ENCODE data around the gene FAM98B. TPM values are rescaled to one million over a fixed set of nuclear protein-coding genes. Genes with fewer than 3 reads are reported as not detected.

Gene FAM98B
- total RNA-seq, 2 experiments from 2014 or later: 20.1 to 20.4 TPM

DNA sequence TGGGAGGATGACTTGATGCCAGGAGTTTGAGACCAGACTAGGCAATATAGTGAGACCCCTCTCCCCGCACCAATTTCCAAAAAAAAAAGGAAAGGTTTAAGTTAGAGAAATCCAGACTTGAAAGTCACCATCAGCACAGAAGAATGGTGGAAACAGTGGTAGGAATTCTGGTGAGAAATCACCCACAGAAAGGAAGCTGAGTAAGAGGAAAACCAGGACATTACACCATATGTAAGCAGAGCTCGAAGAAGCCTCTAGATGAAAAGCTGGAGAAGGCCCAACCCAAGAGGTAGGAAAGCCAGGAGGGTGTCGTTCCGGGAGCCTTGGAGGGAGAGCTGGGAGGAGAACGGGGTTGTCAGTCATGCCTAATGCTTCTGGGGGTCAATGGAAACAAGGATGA, 70.2 kb downstream of the FAM98B start:
- intact Hi-C loops (cut with DNase I, micrococcal nuclease): no loop called here
- Histone ChIP-seq H3K4me1 (ENCODE audit: insufficient read depth, low read length) (peaks cover 7% of the 10 kb centered on the region), H3K27me3 (ENCODE audit: control insufficient read depth in 1 of 2, insufficient read depth in 2 of 2, low read length in 2 of 2) (no peaks in the 10 kb centered on the region), H3K27ac (ENCODE audit: low read depth in 1 of 2, low read length in 2 of 2) (no peak overlapping the region), H3K36me3 (ENCODE audit: insufficient read depth, low read length) (peaks cover 79% of the 10 kb centered on the region), H3K9me3 (ENCODE audit: control insufficient read depth in 1 of 2, insufficient read depth in 1 of 2, low read length in 2 of 2) (no peaks in the 10 kb centered on the region), H3K4me3 (ENCODE audit: low read length) (no peak overlapping the region)
- Mint-ChIP-seq H3K4me1 (ENCODE audit: low read depth) (peaks cover 77% of the 10 kb centered on the region), H3K9me3 (no peaks in the 10 kb centered on the region), H3K27ac (peak overlapping the region; percentile 80), H3K27me3 (no peaks in the 10 kb centered on the region), H3K4me3 (no peak overlapping the region), H3K36me3 (ENCODE audit: low read depth) (peaks cover 88% of the 10 kb centered on the region)
- DNase-seq: no peak
- ChIA-PET CTCF (no interaction called here), POLR2A (interaction anchor here (0.7 kb wide), 1 partner anchor 38 kb away, joined by 3 read pairs; no protein-coding TSS in a partner anchor)
- ATAC-seq (ENCODE audit: poor library complexity): no peak
- TF ChIP-seq, protein P1, sequence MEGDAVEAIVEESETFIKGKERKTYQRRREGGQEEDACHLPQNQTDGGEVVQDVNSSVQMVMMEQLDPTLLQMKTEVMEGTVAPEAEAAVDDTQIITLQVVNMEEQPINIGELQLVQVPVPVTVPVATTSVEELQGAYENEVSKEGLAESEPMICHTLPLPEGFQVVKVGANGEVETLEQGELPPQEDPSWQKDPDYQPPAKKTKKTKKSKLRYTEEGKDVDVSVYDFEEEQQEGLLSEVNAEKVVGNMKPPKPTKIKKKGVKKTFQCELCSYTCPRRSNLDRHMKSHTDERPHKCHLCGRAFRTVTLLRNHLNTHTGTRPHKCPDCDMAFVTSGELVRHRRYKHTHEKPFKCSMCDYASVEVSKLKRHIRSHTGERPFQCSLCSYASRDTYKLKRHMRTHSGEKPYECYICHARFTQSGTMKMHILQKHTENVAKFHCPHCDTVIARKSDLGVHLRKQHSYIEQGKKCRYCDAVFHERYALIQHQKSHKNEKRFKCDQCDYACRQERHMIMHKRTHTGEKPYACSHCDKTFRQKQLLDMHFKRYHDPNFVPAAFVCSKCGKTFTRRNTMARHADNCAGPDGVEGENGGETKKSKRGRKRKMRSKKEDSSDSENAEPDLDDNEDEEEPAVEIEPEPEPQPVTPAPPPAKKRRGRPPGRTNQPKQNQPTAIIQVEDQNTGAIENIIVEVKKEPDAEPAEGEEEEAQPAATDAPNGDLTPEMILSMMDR (IDR thresholded peaks at IDR 0.05): no peak

DNA sequence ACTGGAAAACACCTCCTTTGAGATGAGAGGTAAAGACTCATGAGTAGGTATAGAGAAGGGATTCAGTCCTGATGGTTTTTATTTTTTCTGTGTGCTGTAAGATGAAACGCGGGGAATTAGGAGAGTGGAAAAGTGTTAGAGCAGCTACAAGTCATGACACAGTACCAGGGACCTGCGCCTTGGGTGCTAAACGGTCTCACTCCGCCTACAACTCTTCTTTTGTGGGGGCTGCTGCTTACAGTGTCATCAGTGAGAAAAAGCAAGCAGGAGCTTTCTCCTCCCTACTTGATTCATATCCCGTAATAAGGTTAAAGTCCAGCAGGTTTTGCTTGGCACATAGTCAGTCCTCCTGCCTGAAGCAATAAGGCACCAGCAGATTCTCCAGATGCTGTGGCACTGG, 71.6 kb downstream of the FAM98B start:
- Histone ChIP-seq H3K27me3 (ENCODE audit: control insufficient read depth in 1 of 2, insufficient read depth in 2 of 2, low read length in 2 of 2) (no peaks in the 10 kb centered on the region), H3K27ac (ENCODE audit: low read depth in 1 of 2, low read length in 2 of 2) (no peak overlapping the region), H3K36me3 (ENCODE audit: insufficient read depth, low read length) (peaks cover 79% of the 10 kb centered on the region), H3K9me3 (ENCODE audit: control insufficient read depth in 1 of 2, insufficient read depth in 1 of 2, low read length in 2 of 2) (no peaks in the 10 kb centered on the region), H3K4me3 (ENCODE audit: low read length) (no peak overlapping the region), H3K4me1 (ENCODE audit: insufficient read depth, low read length) (peaks cover 13% of the 10 kb centered on the region)
- H3K4me3 Mint-ChIP-seq: no peak overlapping the region
- ChIA-PET POLR2A (no interaction called here), CTCF (interaction anchor here (2.9 kb wide), 1 partner anchor 39 kb away, joined by 11 read pairs; the partner anchor contains the start of gene RASGRP1)
- DNase-seq (no peak), ATAC-seq (ENCODE audit: poor library complexity) (no peak)
- H3K36me3 Mint-ChIP-seq (ENCODE audit: low read depth): peaks cover 90% of the 10 kb centered on the region
- H3K27me3 Mint-ChIP-seq: no peaks in the 10 kb centered on the region
- intact Hi-C loops (cut with DNase I, micrococcal nuclease): loop anchor here in 1 of 2 experiments (5.0 kb wide), 1 partner anchor 37 kb away; the partner anchor contains the start of gene RASGRP1
- peaks cover 89% of the 10 kb centered on the region for H3K4me1 Mint-ChIP-seq (ENCODE audit: low read depth)
- no peaks in the 10 kb centered on the region for H3K9me3 Mint-ChIP-seq
- TF ChIP-seq, protein P1 (IDR thresholded peaks at IDR 0.05): no peak
- peak overlapping the region; percentile 80 for H3K27ac Mint-ChIP-seq

DNA sequence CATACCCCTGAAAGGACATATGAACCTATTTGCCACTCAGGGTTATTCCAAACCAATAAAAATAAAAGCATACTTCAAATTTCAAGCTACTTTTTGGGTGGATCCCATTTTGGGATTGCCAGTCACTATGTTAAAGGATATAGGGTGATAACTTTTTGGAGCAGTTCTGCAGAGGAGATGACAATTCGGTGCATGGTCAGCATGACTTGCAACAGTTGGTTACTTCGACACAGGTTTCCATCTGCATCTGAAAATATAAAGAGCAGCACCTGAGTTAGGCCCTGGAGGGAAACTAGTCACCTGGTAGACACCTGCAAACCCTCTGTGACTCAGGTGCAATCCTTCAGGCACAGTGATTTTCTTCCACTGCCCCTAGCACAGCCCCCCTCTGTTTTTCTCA, 72.2 kb downstream of the FAM98B start:
- peaks cover 92% of the 10 kb centered on the region for H3K4me1 Mint-ChIP-seq (ENCODE audit: low read depth)
- CTCF ChIA-PET: interaction anchor here (2.9 kb wide), 1 partner anchor 38 kb away, joined by 11 read pairs; the partner anchor contains the start of gene RASGRP1

More for the DNA sequence above, 72.2 kb downstream of the FAM98B start:
- TF ChIP-seq, protein P1 (IDR thresholded peaks at IDR 0.05): no peak
- H3K4me1 ChIP-seq (ENCODE audit: insufficient read depth, low read length): peaks cover 16% of the 10 kb centered on the region
- no peaks in the 10 kb centered on the region for H3K27me3 ChIP-seq (ENCODE audit: control insufficient read depth in 1 of 2, insufficient read depth in 2 of 2, low read length in 2 of 2)
- no peak overlapping the region for H3K27ac ChIP-seq (ENCODE audit: low read depth in 1 of 2, low read length in 2 of 2)
- H3K4me3 ChIP-seq (ENCODE audit: low read length): no peak overlapping the region
- DNase-seq (no peak), ATAC-seq (ENCODE audit: poor library complexity) (no peak)
- POLR2A ChIA-PET: no interaction called here
- H3K36me3 ChIP-seq (ENCODE audit: insufficient read depth, low read length): peaks cover 86% of the 10 kb centered on the region
- Mint-ChIP-seq H3K9me3 (no peaks in the 10 kb centered on the region), H3K27ac (peak overlapping the region; percentile 80), H3K4me3 (no peak overlapping the region), H3K27me3 (no peaks in the 10 kb centered on the region), H3K36me3 (ENCODE audit: low read depth) (peaks cover 93% of the 10 kb centered on the region)
- no peaks in the 10 kb centered on the region for H3K9me3 ChIP-seq (ENCODE audit: control insufficient read depth in 1 of 2, insufficient read depth in 1 of 2, low read length in 2 of 2)
- intact Hi-C loops (cut with DNase I, micrococcal nuclease): loop anchor here in 1 of 2 experiments (5.0 kb wide), 1 partner anchor 36 kb away; the partner anchor contains the start of gene RASGRP1

Measured in CD4-positive, alpha-beta T cell (primary cell).